Left renal pelvis (tissue), 4 donors: ENCODE results near the gene BDP1. TPM values are rescaled to one million over a fixed set of nuclear protein-coding genes. Genes with fewer than 3 reads are reported as not detected.
"Not testable (repeated sequence)": the region's sequence is repeated elsewhere in the genome, so short reads cannot be mapped to it uniquely, and the experiment has no call there.

ENCODE experiments used
- DNase-seq, 4 donors: peaks; one replicate each; pipeline ENCODE4 v3.0.0-alpha.2; 2013; ENCODE audit warnings: low read depth in 4 of 4, low spot score in 3 of 4
- polyA plus RNA-seq, 4 donors: library from polyadenylated mRNA; unstranded; fragments of 120-200 nt; gene quantifications; one replicate each; pipeline ENCODE4 v1.2.1, GENCODE V29; 2013; ENCODE audit not compliant: insufficient read length in 4 of 4

Gene BDP1
- polyA plus RNA-seq, 4 donors = 34.3 to 47.2 (median 43.0) TPM

- no peak for DNase-seq
Observed at GRCh38 chr5:71601222-71602026, 146.0 kb downstream of the BDP1 start.

GRCh38 chr5:71609916-71610315 is 154.5 kb downstream of the BDP1 start:
- not testable (repeated sequence) for DNase-seq

GRCh38 chr5:71615809-71616208 is 160.4 kb downstream of the BDP1 start:
- no peak for DNase-seq

Other genes starting within 250 kb of the BDP1 start
- gene MCCC2, start 131.7 kb downstream of the BDP1 start, polyA plus RNA-seq = 10 to 100 TPM; 23.6 to 70.9 (median 62.5) TPM